K562 (cell line): Measurements from ENCODE around the gene MYO1E. TPM values are rescaled to one million over a fixed set of nuclear protein-coding genes. Genes with fewer than 3 reads are reported as not detected.

Experiments
- CREB1 ChIP-seq, 2 experiments: sonication (generic) in 1 of 2; formaldehyde crosslinking in 1 of 2; IDR thresholded peaks; 2 replicates each; pipeline versions ENCODE4 v1.6.1 to v1.8.0; 2012 to 2022; ENCODE audit warnings: inconsistent platforms in 1 of 2, mild to moderate bottlenecking in 1 of 2, missing genetic modification reagents in 1 of 2, moderate library complexity in 1 of 2
- FOXK1 ChIP-seq: sonication (generic); formaldehyde crosslinking; IDR thresholded peaks from 2 replicates; pipeline ENCODE4 v1.8.0; 2022; ENCODE audit warnings: missing genetic modification reagents, mild to moderate bottlenecking, borderline replicate concordance
- HDAC1 ChIP-seq, 2 experiments: fragments of 450-650 bp; IDR thresholded peaks; 2 replicates each; pipeline ENCODE4 v1.6.1; 2016 to 2017; ENCODE audit warnings: inconsistent platforms in 1 of 2, mild to moderate bottlenecking in 1 of 2, moderate library complexity in 1 of 2
- HDGF ChIP-seq: fragments of 450-650 bp; IDR thresholded peaks from 2 replicates; pipeline ENCODE4 v1.6.1; 2016
- MLX ChIP-seq, 2 experiments: fragments of 450-650 bp in 1 of 2; sonication (generic) in 1 of 2; formaldehyde crosslinking; conservative IDR thresholded peaks; 2 replicates each; pipeline versions ENCODE4 v1.4.0 to v1.8.1; 2020 to 2022; ENCODE audit warnings: mild to moderate bottlenecking in 1 of 2, missing genetic modification reagents in 1 of 2
- NFYB ChIP-seq: IDR thresholded peaks from 2 replicates; pipeline ENCODE4 v1.6.1; 2011; ENCODE audit warnings: mild to moderate bottlenecking, moderate library complexity; ENCODE audit not compliant: insufficient read length; ENCODE audit errors: extremely low read depth
- PML ChIP-seq: IDR thresholded peaks from 2 replicates; pipeline ENCODE4 v1.6.1; 2012; ENCODE audit warnings: low read length, inconsistent platforms
- POLR2A ChIP-seq: fragments of 450-650 bp; conservative IDR thresholded peaks from 2 replicates; pipeline ENCODE4 v1.6.1; 2016
- RBBP5 ChIP-seq: fragments of 200-600 bp; sonication (generic); IDR thresholded peaks from 2 replicates; pipeline ENCODE4 v1.6.1; 2012; ENCODE audit warnings: borderline replicate concordance, mild to moderate bottlenecking, low read length, control low read depth, inconsistent platforms; ENCODE audit not compliant: insufficient read depth, poor library complexity, severe bottlenecking
- TAF1 ChIP-seq: IDR thresholded peaks from 2 replicates; pipeline ENCODE4 v1.6.1; 2011; ENCODE audit warnings: mild to moderate bottlenecking, low read length, moderate library complexity; ENCODE audit not compliant: insufficient read depth, control insufficient read depth, severe bottlenecking; ENCODE audit errors: extremely low read depth
- ZNF165 ChIP-seq: fragments of 250-450 bp; sonication (Bioruptor Pico); IDR thresholded peaks from 2 replicates; pipeline ENCODE4 v1.4.0; 2020; ENCODE audit warnings: borderline replicate concordance
- ZNF311 ChIP-seq: fragments of 250-450 bp; sonication (Bioruptor Pico); IDR thresholded peaks from 2 replicates; pipeline ENCODE4 v1.4.0; 2020; ENCODE audit warnings: mild to moderate bottlenecking, moderate library complexity
- ZNF347 ChIP-seq: fragments of 450-650 bp; formaldehyde crosslinking; IDR thresholded peaks from 2 replicates; pipeline ENCODE4 v1.4.0; 2020; ENCODE audit warnings: low read depth, mild to moderate bottlenecking, moderate library complexity
- ZNF384 ChIP-seq: IDR thresholded peaks from 2 replicates; pipeline ENCODE4 v1.6.1; 2012; ENCODE audit warnings: low read depth, low read length, improper control_type of control experiment
- ZNF445 ChIP-seq: fragments of 250-450 bp; sonication (Bioruptor Pico); IDR thresholded peaks from 2 replicates; pipeline ENCODE4 v1.4.0; 2020; ENCODE audit warnings: low read depth, mild to moderate bottlenecking, moderate library complexity
- ZNF449 ChIP-seq: fragments of 250-450 bp; sonication (Bioruptor Pico); IDR thresholded peaks from 2 replicates; pipeline ENCODE4 v1.8.0; 2022; ENCODE audit warnings: moderate library complexity, mild to moderate bottlenecking, inconsistent platforms
- polyA plus RNA-seq, 8 experiments: library from polyadenylated mRNA; depleted of rRNA in 4 of 8; stranded (reverse) in 5 of 8; unstranded in 3 of 8; fragments of >200 nt; fragmentation: Nextera tagmentation in 2 of 8; fragmentation: Illumina TruSeq in 1 of 8; extraction: Ambion mirVana in 2 of 8; extraction: Trizol in 1 of 8; gene quantifications; 2 replicates each; pipeline versions ENCODE4 v1.2.1 to v1.2.3, GENCODE V29; 2011 to 2014; ENCODE audit warnings: inconsistent platforms in 1 of 8, missing spikeins in 1 of 8
- total RNA-seq, 7 experiments: library from RNA; depleted of rRNA in 6 of 7; stranded (reverse); fragments of >200 nt in 6 of 7; fragmentation: Illumina TruSeq in 2 of 7; extraction: Trizol in 2 of 7; gene quantifications; 2 replicates each; pipeline versions ENCODE4 v1.2.1 to v1.2.3, GENCODE V29; 2011 to 2021; ENCODE audit warnings: low replicate concordance in 1 of 7
- TF ChIP-seq, protein P1 (sequence below): sonication (generic); formaldehyde crosslinking; IDR thresholded peaks from 2 replicates; pipeline ENCODE4 v1.8.0; 2022; ENCODE audit warnings: mild to moderate bottlenecking, missing genetic modification reagents, borderline replicate concordance
- TF ChIP-seq, protein P2 (sequence below): IDR thresholded peaks from 2 replicates; pipeline ENCODE4 v1.6.1; 2011; ENCODE audit not compliant: insufficient read length; ENCODE audit errors: extremely low read depth
- TF ChIP-seq, protein P3 (sequence below), 2 experiments: fragments of 450-650 bp; conservative IDR thresholded peaks; 2 replicates each; pipeline ENCODE4 v1.6.1; 2017; ENCODE audit warnings: mild to moderate bottlenecking in 2 of 2, moderate library complexity in 2 of 2

The MYO1E gene
- total and polyA plus RNA-seq, 9 of the 15 experiments (the other 6 are each of a cell fraction or from before 2014, with no cell fraction given), result under 0.01 to 0.44 (median 0.01) TPM; not detected in 6

- TF ChIP-seq, protein P1, sequence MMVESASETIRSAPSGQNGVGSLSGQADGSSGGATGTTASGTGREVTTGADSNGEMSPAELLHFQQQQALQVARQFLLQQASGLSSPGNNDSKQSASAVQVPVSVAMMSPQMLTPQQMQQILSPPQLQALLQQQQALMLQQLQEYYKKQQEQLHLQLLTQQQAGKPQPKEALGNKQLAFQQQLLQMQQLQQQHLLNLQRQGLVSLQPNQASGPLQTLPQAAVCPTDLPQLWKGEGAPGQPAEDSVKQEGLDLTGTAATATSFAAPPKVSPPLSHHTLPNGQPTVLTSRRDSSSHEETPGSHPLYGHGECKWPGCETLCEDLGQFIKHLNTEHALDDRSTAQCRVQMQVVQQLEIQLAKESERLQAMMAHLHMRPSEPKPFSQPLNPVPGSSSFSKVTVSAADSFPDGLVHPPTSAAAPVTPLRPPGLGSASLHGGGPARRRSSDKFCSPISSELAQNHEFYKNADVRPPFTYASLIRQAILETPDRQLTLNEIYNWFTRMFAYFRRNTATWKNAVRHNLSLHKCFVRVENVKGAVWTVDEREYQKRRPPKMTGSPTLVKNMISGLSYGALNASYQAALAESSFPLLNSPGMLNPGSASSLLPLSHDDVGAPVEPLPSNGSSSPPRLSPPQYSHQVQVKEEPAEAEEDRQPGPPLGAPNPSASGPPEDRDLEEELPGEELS (CRISPR knock-in tag), result peak; percentile 15; the same call in 1 of the 2 replicates
- no peak for TF ChIP-seq ZNF311 (CRISPR knock-in tag)
- no peak for TF ChIP-seq ZNF165 (CRISPR knock-in tag)
- TF ChIP-seq CREB1 (IDR thresholded peaks at IDR 0.05), result no peak; the same call in none of the 2 replicates
- TF ChIP-seq CREB1 (CRISPR knock-in tag; IDR thresholded peaks at IDR 0.05), result peak; percentile 56; the same call in 1 of the 2 replicates
- TF ChIP-seq ZNF347 (CRISPR knock-in tag), result no peak
- TF ChIP-seq RBBP5, result peak; percentile 96
- TF ChIP-seq, protein P2, sequence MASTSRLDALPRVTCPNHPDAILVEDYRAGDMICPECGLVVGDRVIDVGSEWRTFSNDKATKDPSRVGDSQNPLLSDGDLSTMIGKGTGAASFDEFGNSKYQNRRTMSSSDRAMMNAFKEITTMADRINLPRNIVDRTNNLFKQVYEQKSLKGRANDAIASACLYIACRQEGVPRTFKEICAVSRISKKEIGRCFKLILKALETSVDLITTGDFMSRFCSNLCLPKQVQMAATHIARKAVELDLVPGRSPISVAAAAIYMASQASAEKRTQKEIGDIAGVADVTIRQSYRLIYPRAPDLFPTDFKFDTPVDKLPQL, result no peak
- peak; percentile 93 for TF ChIP-seq NFYB
- TF ChIP-seq ZNF445 (CRISPR knock-in tag), result no peak
- TF ChIP-seq, protein P3, sequence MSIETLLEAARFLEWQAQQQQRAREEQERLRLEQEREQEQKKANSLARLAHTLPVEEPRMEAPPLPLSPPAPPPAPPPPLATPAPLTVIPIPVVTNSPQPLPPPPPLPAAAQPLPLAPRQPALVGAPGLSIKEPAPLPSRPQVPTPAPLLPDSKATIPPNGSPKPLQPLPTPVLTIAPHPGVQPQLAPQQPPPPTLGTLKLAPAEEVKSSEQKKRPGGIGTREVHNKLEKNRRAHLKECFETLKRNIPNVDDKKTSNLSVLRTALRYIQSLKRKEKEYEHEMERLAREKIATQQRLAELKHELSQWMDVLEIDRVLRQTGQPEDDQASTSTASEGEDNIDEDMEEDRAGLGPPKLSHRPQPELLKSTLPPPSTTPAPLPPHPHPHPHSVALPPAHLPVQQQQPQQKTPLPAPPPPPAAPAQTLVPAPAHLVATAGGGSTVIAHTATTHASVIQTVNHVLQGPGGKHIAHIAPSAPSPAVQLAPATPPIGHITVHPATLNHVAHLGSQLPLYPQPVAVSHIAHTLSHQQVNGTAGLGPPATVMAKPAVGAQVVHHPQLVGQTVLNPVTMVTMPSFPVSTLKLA (conservative IDR thresholded peaks at IDR 0.05), result peak; percentile 42 to 80; a peak in 3 of 4 replicates
- TF ChIP-seq POLR2A, result peak; percentile 96
- no peak for TF ChIP-seq ZNF449 (CRISPR knock-in tag)
- peak; percentile 94 for TF ChIP-seq ZNF384
- TF ChIP-seq PML, result peak; percentile 62; the same call in 1 of the 2 replicates
- TF ChIP-seq HDGF, result no peak
- peak; percentile 53; the same call in 1 of the 2 replicates for TF ChIP-seq FOXK1 (CRISPR knock-in tag)
- peak; percentile 57 for TF ChIP-seq TAF1
- no peak for TF ChIP-seq MLX (CRISPR knock-in tag; conservative IDR thresholded peaks at IDR 0.05)
- peak in 1 of 2 experiments; percentile 95; a peak in 2 of 4 replicates for TF ChIP-seq HDAC1 (IDR thresholded peaks at IDR 0.05)
These were observed 267.5 kb downstream of the MYO1E start, which contains the start of gene CCNB2 (continued) for GRCh38 chr15:59104912-59105732.
